ENCODE results near the gene RPS8.
"Not testable (repeated sequence)": the region's sequence is repeated elsewhere in the genome, so short reads cannot be mapped to it uniquely, and the experiment has no call there.

The RPS8 gene

DNA sequence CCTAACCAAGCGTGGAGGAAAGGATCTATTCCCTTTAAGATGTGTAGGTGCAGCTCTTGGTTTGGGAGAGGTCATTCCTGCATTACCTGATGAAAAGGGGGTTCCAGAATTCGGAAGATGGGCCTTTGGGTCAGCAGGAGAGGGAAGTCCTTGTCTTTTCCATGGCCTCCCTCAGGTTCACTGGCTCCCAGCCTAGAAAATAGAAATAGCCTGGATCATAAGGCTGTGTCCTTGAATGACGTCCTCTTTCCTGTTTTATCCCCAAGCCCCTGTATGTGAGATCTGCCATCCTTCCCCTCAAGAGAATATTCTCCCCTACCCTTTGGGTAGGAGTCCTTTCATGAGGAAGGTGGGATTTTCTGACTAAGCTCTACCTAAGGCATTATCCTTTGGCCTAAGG is 14.5 kb upstream of the RPS8 start:
- TF ChIP-seq, protein P1, sequence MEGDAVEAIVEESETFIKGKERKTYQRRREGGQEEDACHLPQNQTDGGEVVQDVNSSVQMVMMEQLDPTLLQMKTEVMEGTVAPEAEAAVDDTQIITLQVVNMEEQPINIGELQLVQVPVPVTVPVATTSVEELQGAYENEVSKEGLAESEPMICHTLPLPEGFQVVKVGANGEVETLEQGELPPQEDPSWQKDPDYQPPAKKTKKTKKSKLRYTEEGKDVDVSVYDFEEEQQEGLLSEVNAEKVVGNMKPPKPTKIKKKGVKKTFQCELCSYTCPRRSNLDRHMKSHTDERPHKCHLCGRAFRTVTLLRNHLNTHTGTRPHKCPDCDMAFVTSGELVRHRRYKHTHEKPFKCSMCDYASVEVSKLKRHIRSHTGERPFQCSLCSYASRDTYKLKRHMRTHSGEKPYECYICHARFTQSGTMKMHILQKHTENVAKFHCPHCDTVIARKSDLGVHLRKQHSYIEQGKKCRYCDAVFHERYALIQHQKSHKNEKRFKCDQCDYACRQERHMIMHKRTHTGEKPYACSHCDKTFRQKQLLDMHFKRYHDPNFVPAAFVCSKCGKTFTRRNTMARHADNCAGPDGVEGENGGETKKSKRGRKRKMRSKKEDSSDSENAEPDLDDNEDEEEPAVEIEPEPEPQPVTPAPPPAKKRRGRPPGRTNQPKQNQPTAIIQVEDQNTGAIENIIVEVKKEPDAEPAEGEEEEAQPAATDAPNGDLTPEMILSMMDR (IDR thresholded peaks at IDR 0.05; ENCODE audit: control insufficient read depth, extremely low read depth, insufficient read depth): no peak
- H3K4me3 ChIP-seq (ENCODE audit: low read depth, low read length): no peak overlapping the region
- no peak for DNase-seq (ENCODE audit: low read depth)

DNA sequence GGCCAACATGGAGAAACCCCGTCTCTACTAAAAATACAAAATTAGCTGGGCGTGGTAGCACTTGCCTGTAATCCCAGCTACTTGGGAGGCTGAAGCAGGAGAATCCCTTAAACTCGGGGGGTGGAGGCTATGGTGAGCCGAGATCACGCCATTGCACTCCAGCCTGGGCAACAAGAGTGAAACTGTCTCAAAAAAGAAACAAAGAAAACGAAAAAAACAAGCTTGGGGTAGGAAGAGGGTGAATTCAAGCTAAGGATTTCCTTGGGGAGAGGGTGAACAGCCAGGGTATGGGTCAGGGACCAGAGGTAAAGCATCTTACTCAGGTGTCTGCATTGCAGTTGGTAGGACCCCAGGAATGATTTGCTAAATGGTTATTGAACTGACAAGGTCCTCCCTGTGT is 8.9 kb upstream of the RPS8 start:
- not testable (repeated sequence) for H3K4me3 ChIP-seq (ENCODE audit: low read depth, low read length); DNase-seq (ENCODE audit: low read depth)

DNA sequence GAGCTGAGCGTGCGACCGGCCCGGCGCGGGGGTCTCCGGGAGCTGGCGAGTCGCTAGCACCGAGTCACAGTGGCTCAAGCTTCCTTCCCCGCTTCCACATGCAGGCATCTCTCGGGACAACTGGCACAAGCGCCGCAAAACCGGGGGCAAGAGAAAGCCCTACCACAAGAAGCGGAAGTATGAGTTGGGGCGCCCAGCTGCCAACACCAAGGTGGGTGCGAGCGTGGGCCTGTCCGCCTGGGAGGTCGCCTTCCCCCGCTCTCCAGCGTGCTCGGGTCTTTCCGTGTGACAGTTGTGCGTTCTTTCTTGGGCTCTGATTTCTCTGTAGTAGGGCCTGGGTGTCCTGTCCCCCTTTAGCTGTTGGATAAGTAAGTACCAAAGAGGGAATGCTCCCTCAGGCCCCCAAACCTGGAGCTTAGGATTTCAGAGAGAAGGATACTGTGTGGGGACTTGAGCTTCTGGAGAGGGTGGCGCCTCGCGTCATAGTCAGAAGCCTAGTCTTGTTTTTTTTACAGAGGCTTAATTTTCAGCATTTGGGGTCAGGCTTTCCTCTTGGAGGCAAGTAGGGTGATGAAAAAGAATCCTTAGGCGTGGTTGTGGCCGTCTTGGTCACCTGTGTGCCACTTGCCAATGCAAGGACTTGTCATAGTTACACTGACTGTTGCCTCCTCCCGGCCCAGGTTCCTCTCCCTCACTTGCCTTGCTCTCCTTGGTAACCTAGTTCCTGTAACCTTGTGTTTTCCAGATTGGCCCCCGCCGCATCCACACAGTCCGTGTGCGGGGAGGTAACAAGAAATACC is 790 bp downstream of the RPS8 start:
- H3K4me3 ChIP-seq (ENCODE audit: low read depth, low read length): peak overlapping the region; percentile 98
- no peak for DNase-seq (ENCODE audit: low read depth)

DNA sequence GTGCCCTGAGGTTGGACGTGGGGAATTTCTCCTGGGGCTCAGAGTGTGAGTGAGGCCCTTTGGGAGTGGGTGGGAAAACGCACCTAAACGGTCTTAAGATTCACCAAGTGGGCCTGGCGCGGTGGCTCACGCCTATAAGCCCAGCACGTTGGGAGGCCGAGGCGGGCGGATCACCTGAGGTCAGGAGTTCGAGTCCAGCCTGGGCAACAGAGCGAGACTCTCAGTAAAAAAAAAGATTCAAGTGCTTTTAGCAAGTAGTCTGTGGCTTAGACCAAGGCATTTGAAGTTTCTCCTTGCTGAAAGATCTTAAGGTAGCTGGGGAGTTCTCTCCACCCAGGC is 1.4 kb downstream of the RPS8 start:
- no peak for DNase-seq (ENCODE audit: low read depth)
- TF ChIP-seq, protein P1 (IDR thresholded peaks at IDR 0.05; ENCODE audit: control insufficient read depth, extremely low read depth, insufficient read depth): no peak
- peak overlapping the region; percentile 98 for H3K4me3 ChIP-seq (ENCODE audit: low read depth, low read length)

More for the DNA sequence above, 790 bp downstream of the RPS8 start:
- TF ChIP-seq, protein P1 (IDR thresholded peaks at IDR 0.05; ENCODE audit: control insufficient read depth, extremely low read depth, insufficient read depth): no peak

DNA sequence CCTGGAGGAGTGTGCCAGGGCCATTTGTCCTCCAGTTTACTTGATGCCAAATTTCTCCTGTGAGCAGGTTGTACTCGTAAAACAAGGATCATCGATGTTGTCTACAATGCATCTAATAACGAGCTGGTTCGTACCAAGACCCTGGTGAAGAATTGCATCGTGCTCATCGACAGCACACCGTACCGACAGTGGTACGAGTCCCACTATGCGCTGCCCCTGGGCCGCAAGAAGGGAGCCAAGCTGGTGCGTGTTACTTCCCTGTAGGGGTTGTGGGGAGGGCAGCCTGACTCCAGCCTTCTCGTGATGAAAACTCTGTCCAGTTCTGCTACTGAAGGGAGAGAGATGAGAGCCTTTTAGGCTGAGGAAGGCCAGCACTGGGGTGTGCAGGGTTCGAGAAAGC is 2.2 kb downstream of the RPS8 start:
- peak; percentile 51 for DNase-seq (ENCODE audit: low read depth)
- TF ChIP-seq, protein P1 (IDR thresholded peaks at IDR 0.05; ENCODE audit: control insufficient read depth, extremely low read depth, insufficient read depth): no peak
- H3K4me3 ChIP-seq (ENCODE audit: low read depth, low read length): peak overlapping the region; percentile 98

DNA sequence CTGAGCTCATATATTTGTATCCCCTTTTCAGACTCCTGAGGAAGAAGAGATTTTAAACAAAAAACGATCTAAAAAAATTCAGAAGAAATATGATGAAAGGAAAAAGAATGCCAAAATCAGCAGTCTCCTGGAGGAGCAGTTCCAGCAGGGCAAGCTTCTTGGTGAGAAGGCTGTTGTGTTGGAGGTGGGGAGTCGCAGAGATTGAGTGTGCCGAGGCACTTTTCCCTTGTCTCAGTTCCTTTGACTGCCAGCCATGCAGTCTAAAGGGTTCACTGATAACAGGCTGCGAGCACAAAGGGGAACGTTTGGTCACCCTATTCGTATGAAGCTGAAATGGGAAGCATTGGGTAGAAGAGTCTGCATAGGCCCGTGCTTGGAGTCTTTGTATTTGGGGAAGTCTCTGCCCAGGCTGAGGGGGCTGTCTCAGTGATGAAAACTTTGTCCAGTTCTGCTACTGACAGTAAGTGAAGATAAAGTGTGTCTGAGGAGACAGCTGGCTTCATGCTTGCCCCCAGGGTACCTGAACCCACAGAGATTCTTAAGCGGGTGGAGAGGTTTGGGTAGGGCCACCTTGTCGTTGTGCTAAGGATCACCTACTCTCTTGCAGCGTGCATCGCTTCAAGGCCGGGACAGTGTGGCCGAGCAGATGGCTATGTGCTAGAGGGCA is 2.8 kb downstream of the RPS8 start:
- H3K4me3 ChIP-seq (ENCODE audit: low read depth, low read length): peak overlapping the region; percentile 98
- TF ChIP-seq, protein P1 (IDR thresholded peaks at IDR 0.05; ENCODE audit: control insufficient read depth, extremely low read depth, insufficient read depth): no peak
- DNase-seq (ENCODE audit: low read depth): no peak

DNA sequence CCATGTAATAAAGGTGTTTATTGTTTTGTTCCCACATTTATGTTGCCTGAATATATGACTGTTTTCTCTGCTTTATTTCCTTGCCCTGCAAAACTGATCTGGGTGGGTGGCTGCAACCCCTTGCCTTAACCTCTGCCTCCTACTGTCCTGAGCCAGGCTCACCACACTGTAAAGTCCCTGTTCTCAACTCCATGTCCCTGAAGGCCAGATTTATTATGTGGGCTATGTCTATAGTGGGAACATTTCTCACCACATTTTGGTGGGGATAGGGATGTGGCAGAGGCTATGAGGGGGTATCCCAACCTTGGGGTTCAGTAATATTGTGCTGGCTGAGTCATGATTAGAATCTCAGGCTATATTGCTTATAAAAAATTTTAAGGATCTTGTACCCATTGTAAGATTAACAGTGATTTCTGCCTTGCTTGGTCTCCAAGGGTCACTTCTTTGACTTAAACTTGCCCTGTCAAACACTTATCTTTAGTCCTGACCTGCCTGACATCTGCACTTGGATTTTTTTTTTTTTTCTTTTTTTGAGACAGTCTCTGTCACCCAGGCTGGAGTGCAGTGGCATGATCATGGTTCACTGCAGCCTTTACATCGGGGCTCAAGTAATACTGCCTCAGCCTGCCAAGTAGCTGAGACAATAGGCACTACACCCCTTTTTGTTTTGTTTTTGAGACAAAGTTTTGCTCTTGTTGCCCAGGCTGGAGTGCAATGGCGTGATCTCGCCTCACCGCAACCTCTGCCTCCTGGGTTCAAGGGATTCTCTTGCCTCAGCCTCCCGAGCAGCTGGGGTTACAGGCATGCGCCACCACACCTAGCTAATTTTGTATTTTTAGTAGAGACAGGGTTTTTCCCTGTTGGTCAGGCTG is 3.6 kb downstream of the RPS8 start:
- TF ChIP-seq, protein P1 (IDR thresholded peaks at IDR 0.05; ENCODE audit: control insufficient read depth, extremely low read depth, insufficient read depth): no peak
- no peak overlapping the region for H3K4me3 ChIP-seq (ENCODE audit: low read depth, low read length)

More for the DNA sequence above, 3.6 kb downstream of the RPS8 start:
- DNase-seq (ENCODE audit: low read depth): no peak
